ENCODE data around the gene CNTNAP5. TPM values are rescaled to one million over a fixed set of nuclear protein-coding genes. Genes with fewer than 3 reads are reported as not detected.

The CNTNAP5 gene
- total and polyA plus RNA-seq, 2 of the 13 experiments (the other 11 are each of a cell fraction or from before 2014, with no cell fraction given): not detected

GRCh38 chr2:124698979-124699565 is 674.0 kb downstream of the CNTNAP5 start:
- no peak overlapping the region for H3K9ac ChIP-seq (ENCODE audit: insufficient read depth, low read depth, low read length)
- TF ChIP-seq, protein P1, sequence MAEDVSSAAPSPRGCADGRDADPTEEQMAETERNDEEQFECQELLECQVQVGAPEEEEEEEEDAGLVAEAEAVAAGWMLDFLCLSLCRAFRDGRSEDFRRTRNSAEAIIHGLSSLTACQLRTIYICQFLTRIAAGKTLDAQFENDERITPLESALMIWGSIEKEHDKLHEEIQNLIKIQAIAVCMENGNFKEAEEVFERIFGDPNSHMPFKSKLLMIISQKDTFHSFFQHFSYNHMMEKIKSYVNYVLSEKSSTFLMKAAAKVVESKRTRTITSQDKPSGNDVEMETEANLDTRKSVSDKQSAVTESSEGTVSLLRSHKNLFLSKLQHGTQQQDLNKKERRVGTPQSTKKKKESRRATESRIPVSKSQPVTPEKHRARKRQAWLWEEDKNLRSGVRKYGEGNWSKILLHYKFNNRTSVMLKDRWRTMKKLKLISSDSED (CRISPR knock-in tag; IDR thresholded peaks at IDR 0.05): no peak
- no peak for TF ChIP-seq TEAD2 (CRISPR knock-in tag; IDR thresholded peaks at IDR 0.05)
- no peak for TF ChIP-seq ZNF292 (CRISPR knock-in tag; IDR thresholded peaks at IDR 0.05; ENCODE audit: borderline replicate concordance, low read depth)
- H3K79me2 ChIP-seq (ENCODE audit: insufficient read depth, low read length): no peaks in the 10 kb centered on the region
- 9% methylated on average over 4 of the region's 4 CpGs for WGBS (ENCODE audit: low lambda C conversion rate)
- POLR2A ChIA-PET: no interaction called here
- intact Hi-C loops (cut with micrococcal nuclease; ENCODE audit: unreplicated experiment): no loop called here
- no peak overlapping the region for H2AFZ ChIP-seq (ENCODE audit: low read length)
- no peaks in the 10 kb centered on the region for H3K4me1 ChIP-seq (ENCODE audit: insufficient read depth, low read length)
- no TSS peak for BruUV-seq (replicated peaks)
- no peaks in the 10 kb centered on the region; a peak in 1 of 5 replicates for H3K27me3 ChIP-seq (ENCODE audit: control insufficient read depth in 1 of 2, insufficient read depth in 2 of 2, low read length in 2 of 2)
- no peaks in the 10 kb centered on the region for H3K36me3 ChIP-seq (replicated peaks in 1 of 2; ENCODE audit: control insufficient read depth in 1 of 2, insufficient read depth in 2 of 2, low read length in 2 of 2)
- FAIRE-seq (no peak), DNase-seq (ENCODE audit: low spot score) (no peak), ATAC-seq (no peak)
- no peak overlapping the region for H3K27ac ChIP-seq (ENCODE audit: extremely low read length, insufficient read depth, low read length)
- CTCF ChIA-PET (ENCODE audit: low intra/inter-chr PET ratio, low total read pairs): no interaction called here
- H3K9me3 ChIP-seq (ENCODE audit: low read length): 0 out of 2 replicates have a peak, but pooled peaks cover 8% of the 10 kb centered on the region
- in situ Hi-C loops (cut with HindIII; ENCODE audit: extremely low pct_ligation_motif_present, low pct_unique_long_range_greater_than_20kb): no loop called here
- no peak overlapping the region for H3K4me2 ChIP-seq (ENCODE audit: low read depth, low read length)
- no peaks in the 10 kb centered on the region for H4K20me1 ChIP-seq (ENCODE audit: insufficient read depth, low read length)
- H3K4me3 ChIP-seq (replicated peaks in 1 of 3; ENCODE audit: insufficient read depth in 1 of 3, low read depth in 2 of 3, low read length in 3 of 3): no peak overlapping the region

GRCh38 chr2:124702777-124703176 is 677.7 kb downstream of the CNTNAP5 start:
- Histone ChIP-seq H3K4me2 (ENCODE audit: low read depth, low read length) (no peak overlapping the region), H3K4me3 (replicated peaks in 1 of 3; ENCODE audit: insufficient read depth in 1 of 3, low read depth in 2 of 3, low read length in 3 of 3) (no peak overlapping the region), H3K27me3 (ENCODE audit: control insufficient read depth in 1 of 2, insufficient read depth in 2 of 2, low read length in 2 of 2) (no peaks in the 10 kb centered on the region; a peak in 1 of 5 replicates), H3K79me2 (ENCODE audit: insufficient read depth, low read length) (no peaks in the 10 kb centered on the region), H3K27ac (ENCODE audit: extremely low read length, insufficient read depth, low read length) (no peak overlapping the region), H3K4me1 (ENCODE audit: insufficient read depth, low read length) (no peaks in the 10 kb centered on the region), H3K9me3 (ENCODE audit: low read length) (0 out of 2 replicates have a peak, but pooled peaks cover 8% of the 10 kb centered on the region), H4K20me1 (ENCODE audit: insufficient read depth, low read length) (no peaks in the 10 kb centered on the region), H3K36me3 (replicated peaks in 1 of 2; ENCODE audit: control insufficient read depth in 1 of 2, insufficient read depth in 2 of 2, low read length in 2 of 2) (no peaks in the 10 kb centered on the region), H2AFZ (ENCODE audit: low read length) (no peak overlapping the region), H3K9ac (ENCODE audit: insufficient read depth, low read depth, low read length) (no peak overlapping the region)
- intact Hi-C loops (cut with micrococcal nuclease; ENCODE audit: unreplicated experiment) (no loop called here), in situ Hi-C loops (cut with HindIII; ENCODE audit: extremely low pct_ligation_motif_present, low pct_unique_long_range_greater_than_20kb) (no loop called here)
- POLR2A ChIA-PET: no interaction called here
- TF ChIP-seq SRSF4 (IDR thresholded peaks at IDR 0.05; ENCODE audit: low read depth, low read length, poor library complexity, severe bottlenecking) (no peak), SALL2 (CRISPR knock-in tag; IDR thresholded peaks at IDR 0.05) (no peak), MAFG (CRISPR knock-in tag; IDR thresholded peaks at IDR 0.05) (no peak), HNRNPK (IDR thresholded peaks at IDR 0.05; ENCODE audit: low read depth, low read length, poor library complexity, severe bottlenecking) (peak; percentile 79), TBX2 (CRISPR knock-in tag; IDR thresholded peaks at IDR 0.05; ENCODE audit: borderline replicate concordance) (no peak), GATA4 (IDR thresholded peaks at IDR 0.05; ENCODE audit: borderline replicate concordance, low read depth) (no peak)
- TF ChIP-seq, protein P2, sequence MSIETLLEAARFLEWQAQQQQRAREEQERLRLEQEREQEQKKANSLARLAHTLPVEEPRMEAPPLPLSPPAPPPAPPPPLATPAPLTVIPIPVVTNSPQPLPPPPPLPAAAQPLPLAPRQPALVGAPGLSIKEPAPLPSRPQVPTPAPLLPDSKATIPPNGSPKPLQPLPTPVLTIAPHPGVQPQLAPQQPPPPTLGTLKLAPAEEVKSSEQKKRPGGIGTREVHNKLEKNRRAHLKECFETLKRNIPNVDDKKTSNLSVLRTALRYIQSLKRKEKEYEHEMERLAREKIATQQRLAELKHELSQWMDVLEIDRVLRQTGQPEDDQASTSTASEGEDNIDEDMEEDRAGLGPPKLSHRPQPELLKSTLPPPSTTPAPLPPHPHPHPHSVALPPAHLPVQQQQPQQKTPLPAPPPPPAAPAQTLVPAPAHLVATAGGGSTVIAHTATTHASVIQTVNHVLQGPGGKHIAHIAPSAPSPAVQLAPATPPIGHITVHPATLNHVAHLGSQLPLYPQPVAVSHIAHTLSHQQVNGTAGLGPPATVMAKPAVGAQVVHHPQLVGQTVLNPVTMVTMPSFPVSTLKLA (IDR thresholded peaks at IDR 0.05): no peak
- TF ChIP-seq, protein P3, sequence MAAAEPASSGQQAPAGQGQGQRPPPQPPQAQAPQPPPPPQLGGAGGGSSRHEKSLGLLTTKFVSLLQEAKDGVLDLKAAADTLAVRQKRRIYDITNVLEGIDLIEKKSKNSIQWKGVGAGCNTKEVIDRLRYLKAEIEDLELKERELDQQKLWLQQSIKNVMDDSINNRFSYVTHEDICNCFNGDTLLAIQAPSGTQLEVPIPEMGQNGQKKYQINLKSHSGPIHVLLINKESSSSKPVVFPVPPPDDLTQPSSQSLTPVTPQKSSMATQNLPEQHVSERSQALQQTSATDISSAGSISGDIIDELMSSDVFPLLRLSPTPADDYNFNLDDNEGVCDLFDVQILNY (CRISPR knock-in tag; conservative IDR thresholded peaks at IDR 0.05): no peak
- ATAC-seq (no peak), DNase-seq (ENCODE audit: low spot score) (no peak), FAIRE-seq (no peak)
- no TSS peak for BruUV-seq (replicated peaks)
- CTCF ChIA-PET (ENCODE audit: low intra/inter-chr PET ratio, low total read pairs): no interaction called here
